ENCODE data around the gene GFY. TPM values are rescaled to one million over a fixed set of nuclear protein-coding genes. Genes with fewer than 3 reads are reported as not detected.

Gene GFY
- polyA plus RNA-seq, 3 donors, result not detected

- WGBS, 3 donors, result 65 to 72% (median 65%) methylated on average over 15 of the region's 15 CpGs
- H3K27ac ChIP-seq (ENCODE audit: low read depth, low read length), result no peak overlapping the region
Measured at GRCh38 chr19:49475191-49475917, 50.2 kb downstream of the GFY start.

DNA sequence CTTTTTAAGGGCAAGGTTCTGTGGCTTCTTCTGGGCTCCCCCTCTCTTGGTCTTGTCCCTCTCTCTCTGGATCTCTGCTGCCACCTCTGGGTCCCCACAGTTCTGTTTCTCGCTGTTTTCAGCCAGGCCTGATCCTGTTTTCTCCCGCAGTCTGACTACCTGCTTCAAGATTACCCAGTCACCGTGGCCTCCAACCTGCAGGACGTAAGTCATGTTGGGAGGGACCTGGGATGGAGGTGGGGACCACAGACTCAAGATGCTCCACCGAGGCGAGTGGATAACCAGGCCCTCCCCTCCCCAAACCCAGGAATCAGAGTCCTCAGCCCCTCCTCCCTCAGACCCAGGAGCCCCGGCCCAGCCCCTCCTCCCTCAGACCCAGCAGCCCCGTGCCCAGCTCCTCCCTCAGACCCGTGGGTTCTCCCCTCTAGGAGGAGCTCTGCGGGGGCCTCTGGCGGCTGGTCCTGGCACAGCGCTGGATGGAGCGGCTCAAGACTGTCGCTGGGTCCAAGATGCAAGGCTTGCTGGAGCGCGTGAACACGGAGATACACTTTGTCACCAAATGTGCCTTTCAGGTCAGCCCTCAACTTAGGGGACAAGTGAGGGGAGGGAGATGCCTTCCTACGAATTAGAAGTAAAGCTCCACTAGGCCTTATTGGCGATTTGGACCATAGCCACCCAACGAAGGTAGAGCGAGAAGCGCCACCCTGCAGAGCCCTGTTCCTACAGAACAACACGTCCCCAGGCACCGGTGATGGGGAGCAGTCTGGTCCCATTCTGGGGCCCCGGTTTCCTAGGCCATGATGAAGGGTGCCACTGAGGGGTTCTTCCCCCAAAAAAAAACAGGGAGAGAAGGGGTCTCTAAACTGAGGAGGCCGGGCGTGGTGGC lies 51.0 kb downstream of the GFY start:
- H3K27ac ChIP-seq (ENCODE audit: low read depth, low read length), result no peak overlapping the region
- 45 to 62% (median 54%) methylated on average over 27 of the region's 27 CpGs for WGBS, 3 donors

Other genes starting within 250 kb of the GFY start
- gene SLC6A16, start 100.2 kb upstream of the GFY start, polyA plus RNA-seq, result 1 to 10 TPM in 2 of 3 donors, under 1 TPM in 1; 0.90 to 1.6 (median 1.0) TPM
- 10 to 100 TPM in 2 of 3 donors, 1 to 10 TPM in 1; 6.8 to 18.1 (median 10.6) TPM for gene CD37, start 90.0 kb upstream of the GFY start, polyA plus RNA-seq
- 10 to 100 TPM; 19.3 to 37.7 (median 34.0) TPM for gene TEAD2, start 63.0 kb upstream of the GFY start, polyA plus RNA-seq
- gene DKKL1, start 61.5 kb upstream of the GFY start, polyA plus RNA-seq, result under 1 TPM in 2 of 3 donors, not detected in 1; 0.21 to 0.61 TPM
- 1 to 10 TPM in 1 of 3 donors, not detected in 2; 1.9 TPM for gene KASH5, start 37.1 kb upstream of the GFY start, polyA plus RNA-seq
- not detected for gene PTH2, start 1.9 kb upstream of the GFY start, polyA plus RNA-seq
- gene SLC17A7, start 16.1 kb downstream of the GFY start, polyA plus RNA-seq, result 1 to 10 TPM in 2 of 3 donors, under 1 TPM in 1; 0.23 to 7.3 (median 1.5) TPM
- 10 to 100 TPM; 43.8 to 85.5 (median 50.3) TPM for gene PIH1D1, start 26.4 kb downstream of the GFY start, polyA plus RNA-seq
- gene ALDH16A1, start 27.8 kb downstream of the GFY start, polyA plus RNA-seq, result 10 to 100 TPM; 24.1 to 31.4 (median 29.5) TPM
- 10 to 100 TPM in 1 of 3 donors, 1 to 10 TPM in 2; 2.6 to 20.5 (median 7.4) TPM for gene FLT3LG, start 48.8 kb downstream of the GFY start, polyA plus RNA-seq
- 1,000 to 10,000 TPM; 3,139 to 5,659 (median 3,499) TPM for gene RPL13A, start 62.2 kb downstream of the GFY start, polyA plus RNA-seq
- 1,000 to 10,000 TPM; 3,233 to 6,569 (median 4,953) TPM for gene RPS11, start 71.0 kb downstream of the GFY start, polyA plus RNA-seq
- gene FCGRT, start 87.3 kb downstream of the GFY start, polyA plus RNA-seq, result 100 to 1,000 TPM in 2 of 3 donors, 10 to 100 TPM in 1; 57.1 to 268 (median 264) TPM
- gene RCN3, start 102.6 kb downstream of the GFY start, polyA plus RNA-seq, result 10 to 100 TPM in 2 of 3 donors, 1 to 10 TPM in 1; 7.8 to 61.6 (median 33.7) TPM
- gene NOSIP, start 155.2 kb downstream of the GFY start, polyA plus RNA-seq, result 10 to 100 TPM; 61.0 to 95.7 (median 77.8) TPM
- 10 to 100 TPM in 1 of 3 donors, 1 to 10 TPM in 2; 2.9 to 11.7 (median 3.0) TPM for gene PRRG2, start 155.9 kb downstream of the GFY start, polyA plus RNA-seq
- 10 to 100 TPM in 1 of 3 donors, 1 to 10 TPM in 2; 5.1 to 11.5 (median 7.3) TPM for gene PRR12, start 165.8 kb downstream of the GFY start, polyA plus RNA-seq
- gene RRAS, start 214.8 kb downstream of the GFY start, polyA plus RNA-seq, result 100 to 1,000 TPM in 2 of 3 donors, 10 to 100 TPM in 1; 31.9 to 302 (median 198) TPM
- 10 to 100 TPM; 12.7 to 23.5 (median 17.4) TPM for gene SCAF1, start 216.8 kb downstream of the GFY start, polyA plus RNA-seq
- gene IRF3, start 240.5 kb downstream of the GFY start, polyA plus RNA-seq, result 10 to 100 TPM; 45.8 to 76.0 (median 56.6) TPM
- gene BCL2L12, start 240.5 kb downstream of the GFY start, polyA plus RNA-seq, result 10 to 100 TPM; 14.1 to 18.4 (median 15.4) TPM

All from adipose tissue (tissue), 3 donors.